Prostate gland (tissue), 2 donors: ENCODE data around the gene SMIM12.

Source experiments
- POLR2A ChIP-seq: fragments of 450-650 bp; IDR thresholded peaks from one replicate; pipeline ENCODE4 v1.6.1; 2016; ENCODE audit warnings: antibody characterized with exemption, mild to moderate bottlenecking
- TF ChIP-seq, protein P1 (sequence below), 4 experiments: fragments of 200-600 bp in 2 of 4; fragments of 450-650 bp in 2 of 4; sonication (generic) in 2 of 4; IDR thresholded peaks; 1 replicate in 3 of 4; 2 replicates in 1 of 4; pipeline ENCODE4 v1.5.1; 2016 to 2019; ENCODE audit warnings: antibody characterized with exemption in 4 of 4, mild to moderate bottlenecking in 2 of 4, moderate library complexity in 2 of 4

- TF ChIP-seq, protein P1, sequence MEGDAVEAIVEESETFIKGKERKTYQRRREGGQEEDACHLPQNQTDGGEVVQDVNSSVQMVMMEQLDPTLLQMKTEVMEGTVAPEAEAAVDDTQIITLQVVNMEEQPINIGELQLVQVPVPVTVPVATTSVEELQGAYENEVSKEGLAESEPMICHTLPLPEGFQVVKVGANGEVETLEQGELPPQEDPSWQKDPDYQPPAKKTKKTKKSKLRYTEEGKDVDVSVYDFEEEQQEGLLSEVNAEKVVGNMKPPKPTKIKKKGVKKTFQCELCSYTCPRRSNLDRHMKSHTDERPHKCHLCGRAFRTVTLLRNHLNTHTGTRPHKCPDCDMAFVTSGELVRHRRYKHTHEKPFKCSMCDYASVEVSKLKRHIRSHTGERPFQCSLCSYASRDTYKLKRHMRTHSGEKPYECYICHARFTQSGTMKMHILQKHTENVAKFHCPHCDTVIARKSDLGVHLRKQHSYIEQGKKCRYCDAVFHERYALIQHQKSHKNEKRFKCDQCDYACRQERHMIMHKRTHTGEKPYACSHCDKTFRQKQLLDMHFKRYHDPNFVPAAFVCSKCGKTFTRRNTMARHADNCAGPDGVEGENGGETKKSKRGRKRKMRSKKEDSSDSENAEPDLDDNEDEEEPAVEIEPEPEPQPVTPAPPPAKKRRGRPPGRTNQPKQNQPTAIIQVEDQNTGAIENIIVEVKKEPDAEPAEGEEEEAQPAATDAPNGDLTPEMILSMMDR (IDR thresholded peaks at IDR 0.05): peak; percentile 91 to 98 (median 96)
- no peak for TF ChIP-seq POLR2A
Observed at GRCh38 chr1:34852677-34853217, 6.8 kb downstream of the SMIM12 start.
